WI38 (cell line): ENCODE results near the gene CAB39.

Experiments used
- H3K4me3 ChIP-seq: 2 replicates; pipeline ENCODE4 v1.5.1; 2011; ENCODE audit warnings: low read depth, mild to moderate bottlenecking, control low read depth, low read length
- CTCF ChIP-seq: IDR thresholded peaks from 2 replicates; pipeline ENCODE4 v1.5.1; 2012; ENCODE audit warnings: low read depth, mild to moderate bottlenecking, control low read depth, low read length

The CAB39 gene

GRCh38 chr2:230807729-230808128, 95.1 kb downstream of the CAB39 start:
- H3K4me3 ChIP-seq = no peak overlapping the region
- TF ChIP-seq CTCF = no peak

GRCh38 chr2:230809015-230809414, 96.4 kb downstream of the CAB39 start:
- H3K4me3 ChIP-seq = no peak overlapping the region
- no peak for TF ChIP-seq CTCF

GRCh38 chr2:230809677-230810251, 97.1 kb downstream of the CAB39 start:
- no peak overlapping the region for H3K4me3 ChIP-seq
- TF ChIP-seq CTCF = no peak

- no peak for TF ChIP-seq CTCF
Measured at GRCh38 chr2:230811508-230811907, 98.9 kb downstream of the CAB39 start.

GRCh38 chr2:230812033-230812432, 99.4 kb downstream of the CAB39 start:
- H3K4me3 ChIP-seq = no peak overlapping the region
- no peak for TF ChIP-seq CTCF

More at GRCh38 chr2:230811508-230811907, 98.9 kb downstream of the CAB39 start:
- no peak overlapping the region for H3K4me3 ChIP-seq

- TF ChIP-seq CTCF = peak; percentile 48; the same call in 1 of the 2 replicates
- no peak overlapping the region for H3K4me3 ChIP-seq
Measured at GRCh38 chr2:230814616-230815015, 102.0 kb downstream of the CAB39 start.

GRCh38 chr2:230815088-230815487, 102.4 kb downstream of the CAB39 start:
- no peak overlapping the region for H3K4me3 ChIP-seq
- no peak for TF ChIP-seq CTCF
